A549 (cell line): ENCODE data around the gene COL16A1. TPM values are rescaled to one million over a fixed set of nuclear protein-coding genes. Genes with fewer than 3 reads are reported as not detected.

ENCODE experiments used
- ATAC-seq, 2 experiments: fragments of 200-7000 bp in 1 of 2; fragments of >200 bp in 1 of 2; cut with Nextera tagmentation in 1 of 2; cut with Tn5 transposase in 1 of 2; 3 replicates each; pipeline versions ENCODE4 v1.8.0 to v1.9.1; 2018 to 2020; ENCODE audit warnings: mild to moderate bottlenecking in 1 of 2, moderate library complexity in 1 of 2
- CTCF ChIA-PET: fragments of 300-600 bp; sonication (Branson Sonifier 250); formaldehyde crosslinking; extraction: SDS; loops from one replicate; lab custom pipeline; 2021; ENCODE audit warnings: antibody characterized with exemption, inconsistent platforms; lab: Yijun Ruan, JAX
- POLR2A ChIA-PET: fragments of 350-600 bp; formaldehyde crosslinking; extraction: SDS; loops from one replicate; lab custom pipeline; 2021; ENCODE audit warnings: antibody characterized with exemption, inconsistent platforms; lab: Yijun Ruan, JAX
- DNase-seq, 2 experiments: peaks; one replicate each; pipeline versions ENCODE4 v3.0.0 to v3.0.0-alpha.2; 2011 to 2016; ENCODE audit warnings: low read depth in 1 of 2, low spot score in 1 of 2
- FAIRE-seq: peaks from 2 replicates; lab custom pipeline; 2011; peaks lifted over from hg19 to GRCh38; lab: Jason Lieb, UNC
- H3K27ac ChIP-seq, 2 experiments: fragments of >200 bp; sonication (Bioruptor Twin); formaldehyde crosslinking; 3 replicates each; pipeline ENCODE4 v1.5.1; 2016 to 2017
- H3K4me1 ChIP-seq: fragments of >200 bp; sonication (Bioruptor Twin); formaldehyde crosslinking; 3 replicates; pipeline ENCODE4 v1.6.1; 2016
- H3K4me2 ChIP-seq: fragments of >200 bp; sonication (Bioruptor Twin); formaldehyde crosslinking; 3 replicates; pipeline ENCODE4 v1.6.1; 2016
- H3K4me3 ChIP-seq: fragments of >200 bp; sonication (Bioruptor Twin); formaldehyde crosslinking; 3 replicates; pipeline ENCODE4 v1.5.1; 2016
- H3K9me3 ChIP-seq: fragments of >200 bp; sonication (Bioruptor Twin); formaldehyde crosslinking; 3 replicates; pipeline ENCODE4 v1.6.1; 2016
- CBX8 ChIP-seq: fragments of 200-600 bp; sonication (generic); IDR thresholded peaks from 2 replicates; pipeline ENCODE4 v1.6.1; 2016
- CHD4 ChIP-seq: fragments of 200-600 bp; sonication (generic); IDR thresholded peaks from 2 replicates; pipeline ENCODE4 v1.6.1; 2016; ENCODE audit warnings: antibody characterized with exemption, mild to moderate bottlenecking, borderline replicate concordance
- CTCF ChIP-seq: fragments of >200 bp; sonication (Bioruptor Twin); formaldehyde crosslinking; IDR thresholded peaks from 3 replicates; pipeline ENCODE4 v1.5.1; 2016
- ESRRA ChIP-seq: fragments of 150-350 bp; IDR thresholded peaks from 2 replicates; pipeline ENCODE4 v1.6.1; 2014; ENCODE audit warnings: mild to moderate bottlenecking, low read length, borderline replicate concordance
- FOSB ChIP-seq: fragments of 250-450 bp; sonication (Bioruptor Pico); IDR thresholded peaks from 2 replicates; pipeline ENCODE4 v1.5.0; 2020; ENCODE audit warnings: mild to moderate bottlenecking, moderate library complexity
- FOSL2 ChIP-seq, 2 experiments: fragments of 450-650 bp in 1 of 2; fragments of >200 bp in 1 of 2; sonication (Bioruptor Twin) in 1 of 2; formaldehyde crosslinking; IDR thresholded peaks; 2 replicates each; pipeline versions ENCODE4 v1.5.0 to v1.6.1; 2016 to 2020; ENCODE audit warnings: mild to moderate bottlenecking in 1 of 2, moderate library complexity in 1 of 2
- FOXS1 ChIP-seq: fragments of 250-450 bp; sonication (Bioruptor Pico); IDR thresholded peaks from 2 replicates; pipeline ENCODE4 v1.5.0; 2020; ENCODE audit warnings: mild to moderate bottlenecking, moderate library complexity
- HDAC2 ChIP-seq: fragments of 200-600 bp; sonication (generic); IDR thresholded peaks from 2 replicates; pipeline ENCODE4 v1.6.1; 2016
- HOXB5 ChIP-seq: fragments of 250-450 bp; sonication (Bioruptor Pico); IDR thresholded peaks from 2 replicates; pipeline ENCODE4 v1.5.0; 2020; ENCODE audit warnings: mild to moderate bottlenecking, moderate library complexity
- KDM1A ChIP-seq: fragments of 200-600 bp; sonication (generic); IDR thresholded peaks from 2 replicates; pipeline ENCODE4 v1.6.1; 2016; ENCODE audit warnings: low read depth, mild to moderate bottlenecking
- MAZ ChIP-seq: fragments of 150-350 bp; IDR thresholded peaks from 2 replicates; pipeline ENCODE4 v1.6.1; 2014; ENCODE audit warnings: antibody characterized with exemption, low read depth, low read length, borderline replicate concordance
- MYC ChIP-seq: IDR thresholded peaks from 2 replicates; pipeline ENCODE4 v1.6.1; 2012; ENCODE audit warnings: mild to moderate bottlenecking, inconsistent platforms, low read length, improper control_type of control experiment, borderline replicate concordance
- NFE2L2 ChIP-seq: fragments of 150-350 bp; conservative IDR thresholded peaks from 2 replicates; pipeline ENCODE4 v1.6.1; 2014; ENCODE audit warnings: low read length
- NR3C1 ChIP-seq: fragments of >200 bp; sonication (Bioruptor Twin); formaldehyde crosslinking; IDR thresholded peaks from 3 replicates; pipeline ENCODE4 v1.6.1; 2017
- SMC3 ChIP-seq: fragments of >200 bp; sonication (Bioruptor Twin); formaldehyde crosslinking; IDR thresholded peaks from 3 replicates; pipeline ENCODE4 v1.6.1; 2018; ENCODE audit warnings: inconsistent platforms
- ZC3H11A ChIP-seq: fragments of 450-650 bp; IDR thresholded peaks from 2 replicates; pipeline ENCODE4 v1.6.1; 2014; ENCODE audit warnings: antibody characterized with exemption, mild to moderate bottlenecking
- ZFP36 ChIP-seq: fragments of 450-650 bp; IDR thresholded peaks from 2 replicates; pipeline ENCODE4 v1.6.1; 2014; ENCODE audit warnings: borderline replicate concordance; ENCODE audit not compliant: partially characterized antibody
- ZNF302 ChIP-seq: fragments of 250-450 bp; sonication (Bioruptor Pico); IDR thresholded peaks from 2 replicates; pipeline ENCODE4 v1.9.0; 2021; ENCODE audit warnings: inconsistent platforms, mild to moderate bottlenecking, moderate library complexity
- ZSCAN20 ChIP-seq: fragments of 250-450 bp; sonication (Bioruptor Pico); IDR thresholded peaks from 2 replicates; pipeline ENCODE4 v1.8.0; 2022; ENCODE audit warnings: mild to moderate bottlenecking, moderate library complexity
- polyA plus RNA-seq, 4 experiments: library from polyadenylated mRNA; depleted of rRNA in 3 of 4; stranded (reverse); fragments of >200 nt; fragmentation: RNase III in 1 of 4; extraction: RNeasy Plus Mini Kit Qiagen cat#74134 plus additional on column Dnase treatment in 1 of 4; gene quantifications; 2 replicates in 3 of 4; 3 replicates in 1 of 4; pipeline ENCODE4 v1.2.3, GENCODE V29; 2011 to 2017
- TF ChIP-seq, protein P1 (sequence below): IDR thresholded peaks from 2 replicates; pipeline ENCODE4 v1.6.1; 2012
- TF ChIP-seq, protein P2 (sequence below): fragments of 200-600 bp; sonication (generic); IDR thresholded peaks from 2 replicates; pipeline ENCODE4 v1.6.1; 2016; ENCODE audit warnings: antibody characterized with exemption, mild to moderate bottlenecking, moderate library complexity

The COL16A1 gene
- polyA plus RNA-seq, 2 of the 4 experiments (the other 2 are of a cell fraction): 1.4 to 8.1 TPM

GRCh38 chr1:31640964-31641363, 62.9 kb downstream of the COL16A1 start (continued):
- TF ChIP-seq ZC3H11A (no peak), CHD4 (no peak)
- TF ChIP-seq, all 56 proteins: peak for 0

DNA sequence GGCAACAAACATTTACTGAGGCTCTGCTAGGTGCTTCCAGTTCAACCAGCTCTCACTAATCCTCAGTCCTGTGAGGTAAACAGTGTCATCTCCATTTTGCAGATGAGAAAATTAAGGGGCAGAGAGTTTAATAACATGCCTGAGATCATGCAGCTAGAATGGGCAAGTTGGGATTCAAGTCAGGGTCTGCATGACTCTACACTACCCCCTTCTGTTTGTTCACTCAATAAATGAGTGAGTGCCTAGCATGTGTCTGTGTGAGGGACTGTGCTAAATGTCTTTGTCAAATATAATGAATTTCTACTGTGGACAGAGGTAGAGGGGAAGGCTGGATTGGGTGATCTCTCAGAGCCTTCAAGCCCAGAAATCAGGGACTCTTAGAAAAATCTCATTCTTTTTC, 63.6 kb downstream of the COL16A1 start:
- peak overlapping the region in 1 of 2 experiments; percentile 35; a peak in 1 of 6 replicates for H3K27ac ChIP-seq
- H3K4me3 ChIP-seq: no peak overlapping the region
- H3K9me3 ChIP-seq: no peaks in the 10 kb centered on the region
- ChIA-PET POLR2A (no interaction called here), CTCF (interaction anchor here (1.4 to 2.2 kb wide), 2 partner anchors 22 to 91 kb away, joined by 3 to 9 read pairs; partner anchors contain the start of gene HCRTR1)
- DNase-seq: no peak
- FAIRE-seq: no peak
- H3K4me2 ChIP-seq: no peak overlapping the region
- no peak for ATAC-seq
- TF ChIP-seq CTCF: no peak
- no peak for TF ChIP-seq NR3C1
- no peak for TF ChIP-seq ZFP36
- TF ChIP-seq, protein P1, sequence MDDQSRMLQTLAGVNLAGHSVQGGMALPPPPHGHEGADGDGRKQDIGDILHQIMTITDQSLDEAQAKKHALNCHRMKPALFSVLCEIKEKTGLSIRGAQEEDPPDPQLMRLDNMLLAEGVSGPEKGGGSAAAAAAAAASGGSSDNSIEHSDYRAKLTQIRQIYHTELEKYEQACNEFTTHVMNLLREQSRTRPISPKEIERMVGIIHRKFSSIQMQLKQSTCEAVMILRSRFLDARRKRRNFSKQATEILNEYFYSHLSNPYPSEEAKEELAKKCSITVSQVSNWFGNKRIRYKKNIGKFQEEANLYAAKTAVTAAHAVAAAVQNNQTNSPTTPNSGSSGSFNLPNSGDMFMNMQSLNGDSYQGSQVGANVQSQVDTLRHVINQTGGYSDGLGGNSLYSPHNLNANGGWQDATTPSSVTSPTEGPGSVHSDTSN: no peak
- no peak for TF ChIP-seq CHD4
- no peak for TF ChIP-seq SMC3
- TF ChIP-seq FOXS1 (CRISPR knock-in tag): no peak
- no peak for TF ChIP-seq NFE2L2
- TF ChIP-seq FOSL2 (IDR thresholded peaks at IDR 0.05): no peak
- no peak for TF ChIP-seq FOSL2 (CRISPR knock-in tag; IDR thresholded peaks at IDR 0.05)
- no peak for TF ChIP-seq HOXB5
- no peak for TF ChIP-seq KDM1A
- no peak for TF ChIP-seq ZSCAN20 (CRISPR knock-in tag)
- TF ChIP-seq MYC: no peak
- no peak for TF ChIP-seq HDAC2
- no peak for TF ChIP-seq ESRRA
- TF ChIP-seq, protein P2, sequence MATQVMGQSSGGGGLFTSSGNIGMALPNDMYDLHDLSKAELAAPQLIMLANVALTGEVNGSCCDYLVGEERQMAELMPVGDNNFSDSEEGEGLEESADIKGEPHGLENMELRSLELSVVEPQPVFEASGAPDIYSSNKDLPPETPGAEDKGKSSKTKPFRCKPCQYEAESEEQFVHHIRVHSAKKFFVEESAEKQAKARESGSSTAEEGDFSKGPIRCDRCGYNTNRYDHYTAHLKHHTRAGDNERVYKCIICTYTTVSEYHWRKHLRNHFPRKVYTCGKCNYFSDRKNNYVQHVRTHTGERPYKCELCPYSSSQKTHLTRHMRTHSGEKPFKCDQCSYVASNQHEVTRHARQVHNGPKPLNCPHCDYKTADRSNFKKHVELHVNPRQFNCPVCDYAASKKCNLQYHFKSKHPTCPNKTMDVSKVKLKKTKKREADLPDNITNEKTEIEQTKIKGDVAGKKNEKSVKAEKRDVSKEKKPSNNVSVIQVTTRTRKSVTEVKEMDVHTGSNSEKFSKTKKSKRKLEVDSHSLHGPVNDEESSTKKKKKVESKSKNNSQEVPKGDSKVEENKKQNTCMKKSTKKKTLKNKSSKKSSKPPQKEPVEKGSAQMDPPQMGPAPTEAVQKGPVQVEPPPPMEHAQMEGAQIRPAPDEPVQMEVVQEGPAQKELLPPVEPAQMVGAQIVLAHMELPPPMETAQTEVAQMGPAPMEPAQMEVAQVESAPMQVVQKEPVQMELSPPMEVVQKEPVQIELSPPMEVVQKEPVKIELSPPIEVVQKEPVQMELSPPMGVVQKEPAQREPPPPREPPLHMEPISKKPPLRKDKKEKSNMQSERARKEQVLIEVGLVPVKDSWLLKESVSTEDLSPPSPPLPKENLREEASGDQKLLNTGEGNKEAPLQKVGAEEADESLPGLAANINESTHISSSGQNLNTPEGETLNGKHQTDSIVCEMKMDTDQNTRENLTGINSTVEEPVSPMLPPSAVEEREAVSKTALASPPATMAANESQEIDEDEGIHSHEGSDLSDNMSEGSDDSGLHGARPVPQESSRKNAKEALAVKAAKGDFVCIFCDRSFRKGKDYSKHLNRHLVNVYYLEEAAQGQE: no peak
- no peak for TF ChIP-seq CBX8
- TF ChIP-seq MAZ: no peak
- TF ChIP-seq ZNF302 (CRISPR knock-in tag): no peak
- TF ChIP-seq FOSB (CRISPR knock-in tag): no peak
- H3K4me1 ChIP-seq: peaks cover 21% of the 10 kb centered on the region
